ENCODE results near the gene ZNF444.
"Not testable (repeated sequence)": the region's sequence is repeated elsewhere in the genome, so short reads cannot be mapped to it uniquely, and the experiment has no call there.

ZNF444 gene

GRCh38 chr19:56140583-56141416 lies at the start of gene ZNF444:
TSS of gene ZNF444 (plus strand) at chr19:56141287. CDS start at chr19:56146912, 5,625 bp downstream.
- DNase-seq = peak; percentile 100

GRCh38 chr19:56091751-56092546 lies 49.1 kb upstream of the ZNF444 start:
- DNase-seq = no peak

GRCh38 chr19:56092685-56093631 lies 48.1 kb upstream of the ZNF444 start:
- no peak for DNase-seq

- no peak for DNase-seq
These were observed 46.6 kb upstream of the ZNF444 start for GRCh38 chr19:56094449-56094848.

GRCh38 chr19:56096665-56097064 lies 44.4 kb upstream of the ZNF444 start:
- DNase-seq = no peak

- no peak for DNase-seq
These were observed 43.8 kb upstream of the ZNF444 start for GRCh38 chr19:56097306-56097705.

- DNase-seq = no peak
These were observed 43.3 kb upstream of the ZNF444 start for GRCh38 chr19:56097776-56098175.

- not testable (repeated sequence) for DNase-seq
These were observed 42.9 kb upstream of the ZNF444 start for GRCh38 chr19:56098237-56098636.

GRCh38 chr19:56098731-56099568 lies 42.1 kb upstream of the ZNF444 start:
- no peak for DNase-seq

- DNase-seq = no peak
These were observed 41.2 kb upstream of the ZNF444 start for GRCh38 chr19:56099638-56100539.

GRCh38 chr19:56101095-56101494 lies 40.0 kb upstream of the ZNF444 start:
- DNase-seq = no peak

GRCh38 chr19:56101746-56102535 lies 39.1 kb upstream of the ZNF444 start:
- no peak for DNase-seq

- no peak for DNase-seq
These were observed 38.0 kb upstream of the ZNF444 start for GRCh38 chr19:56103027-56103614.

GRCh38 chr19:56104423-56104822 lies 36.7 kb upstream of the ZNF444 start:
- DNase-seq = no peak

GRCh38 chr19:56105090-56105701 lies 35.9 kb upstream of the ZNF444 start:
- DNase-seq = peak; percentile 59

GRCh38 chr19:56105831-56106396 lies 35.2 kb upstream of the ZNF444 start:
- not testable (repeated sequence) for DNase-seq

GRCh38 chr19:56106397-56106849 lies 34.7 kb upstream of the ZNF444 start:
- no peak for DNase-seq

- no peak for DNase-seq
These were observed 34.1 kb upstream of the ZNF444 start for GRCh38 chr19:56106993-56107392.
